RKO (cell line): ENCODE data around the gene CASP8.

Experiments
- DNase-seq: peaks from one replicate; pipeline ENCODE4 v3.0.0-alpha.2; 2016; ENCODE audit warnings: low spot score

The CASP8 gene

GRCh38 chr2:201242571-201243277 lies 17.6 kb upstream of the CASP8 start:
- DNase-seq = no peak

GRCh38 chr2:201244829-201245228 lies 15.5 kb upstream of the CASP8 start:
- DNase-seq = no peak

- no peak for DNase-seq
These were observed 14.1 kb upstream of the CASP8 start for GRCh38 chr2:201246280-201246679.

- no peak for DNase-seq
These were observed 12.0 kb upstream of the CASP8 start for GRCh38 chr2:201248288-201248844.

GRCh38 chr2:201249889-201250288 lies 10.4 kb upstream of the CASP8 start:
- no peak for DNase-seq

- no peak for DNase-seq
These were observed 9.6 kb upstream of the CASP8 start for GRCh38 chr2:201250741-201251140.

GRCh38 chr2:201254081-201254730 lies 6.1 kb upstream of the CASP8 start:
- no peak for DNase-seq

- peak; percentile 15 for DNase-seq
These were observed 4.8 kb upstream of the CASP8 start for GRCh38 chr2:201255408-201256033.

- peak; percentile 21 for DNase-seq
These were observed 4.3 kb upstream of the CASP8 start for GRCh38 chr2:201256082-201256481.

GRCh38 chr2:201257381-201257955 lies 2.9 kb upstream of the CASP8 start:
- DNase-seq = no peak

- DNase-seq = peak; percentile 92
These were observed 2.2 kb upstream of the CASP8 start for GRCh38 chr2:201257956-201258665.

- DNase-seq = peak; percentile 23
These were observed 1.4 kb upstream of the CASP8 start for GRCh38 chr2:201258666-201259615.

GRCh38 chr2:201261471-201261870 lies 1.1 kb downstream of the CASP8 start:
- DNase-seq = no peak

- no peak for DNase-seq
These were observed 1.6 kb downstream of the CASP8 start for GRCh38 chr2:201261906-201262305.

GRCh38 chr2:201262718-201263117 lies 2.4 kb downstream of the CASP8 start:
- peak; percentile 9 for DNase-seq

GRCh38 chr2:201263779-201264178 lies 3.4 kb downstream of the CASP8 start:
- DNase-seq = no peak

- no peak for DNase-seq
These were observed 4.3 kb downstream of the CASP8 start for GRCh38 chr2:201264472-201265173.

- DNase-seq = no peak
These were observed 6.3 kb downstream of the CASP8 start for GRCh38 chr2:201266629-201267028.

- DNase-seq = no peak
These were observed 7.1 kb downstream of the CASP8 start for GRCh38 chr2:201267278-201268030.
